Measurements from ENCODE around the gene C2orf76. TPM values are rescaled to one million over a fixed set of nuclear protein-coding genes. Genes with fewer than 3 reads are reported as not detected.

C2orf76 gene
- total RNA-seq, 3 donors from 2014 or later (not counting 1 experiment from before 2014, with no cell fraction given), result 14.1 to 21.9 (median 20.5) TPM

- Histone ChIP-seq H3K27me3 (ENCODE audit: control insufficient read depth, insufficient read depth, low read length) (no peaks in the 10 kb centered on the region), H3K27ac (ENCODE audit: low read length) (no peak overlapping the region), H3K36me3 (ENCODE audit: control insufficient read depth, insufficient read depth, low read length) (no peaks in the 10 kb centered on the region), H3K4me3 (ENCODE audit: low read length) (no peak overlapping the region), H3K9me3 (ENCODE audit: control insufficient read depth, insufficient read depth, low read length) (no peaks in the 10 kb centered on the region), H3K4me1 (ENCODE audit: control insufficient read depth, insufficient read depth, low read length) (no peaks in the 10 kb centered on the region)
- Mint-ChIP-seq H3K27me3 (ENCODE audit: low read depth in 2 of 2) (no peaks in the 10 kb centered on the region), H3K27ac (no peak overlapping the region), H3K4me1 (peaks cover 0 to 5% of the 10 kb centered on the region in 2 donors), H3K9me3 (no peaks in the 10 kb centered on the region), H3K36me3 (no peaks in the 10 kb centered on the region), H3K4me3 (no peak overlapping the region)
- intact Hi-C loops (cut with micrococcal nuclease), result no loop called here
- ATAC-seq (no peak), DNase-seq (no peak)
- TF ChIP-seq CTCF (IDR thresholded peaks at IDR 0.05), result no peak
- WGBS (ENCODE audit: insufficient coverage), result 42% methylated on average over 4 of the region's 5 CpGs
Observed at GRCh38 chr2:119263656-119264055, 103.0 kb downstream of the C2orf76 start.

- 93% methylated on average over 23 of the region's 23 CpGs for WGBS (ENCODE audit: insufficient coverage)
- Histone ChIP-seq H3K4me3 (ENCODE audit: low read length) (no peak overlapping the region), H3K27ac (ENCODE audit: low read length) (no peak overlapping the region), H3K27me3 (ENCODE audit: control insufficient read depth, insufficient read depth, low read length) (no peaks in the 10 kb centered on the region), H3K36me3 (ENCODE audit: control insufficient read depth, insufficient read depth, low read length) (no peaks in the 10 kb centered on the region), H3K9me3 (ENCODE audit: control insufficient read depth, insufficient read depth, low read length) (no peaks in the 10 kb centered on the region), H3K4me1 (ENCODE audit: control insufficient read depth, insufficient read depth, low read length) (no peaks in the 10 kb centered on the region)
- ATAC-seq (no peak), DNase-seq (no peak)
- Mint-ChIP-seq H3K4me3 (no peak overlapping the region), H3K4me1 (peaks cover 0 to 5% of the 10 kb centered on the region in 2 donors), H3K9me3 (no peaks in the 10 kb centered on the region), H3K27me3 (ENCODE audit: low read depth in 2 of 2) (no peaks in the 10 kb centered on the region), H3K27ac (no peak overlapping the region), H3K36me3 (no peaks in the 10 kb centered on the region)
- TF ChIP-seq CTCF (IDR thresholded peaks at IDR 0.05), result no peak
- intact Hi-C loops (cut with micrococcal nuclease), result no loop called here
Observed at GRCh38 chr2:119263025-119263424, 103.6 kb downstream of the C2orf76 start.

- TF ChIP-seq CTCF (IDR thresholded peaks at IDR 0.05), result no peak
- Mint-ChIP-seq H3K4me1 (peaks cover 0 to 5% of the 10 kb centered on the region in 2 donors), H3K27ac (no peak overlapping the region), H3K36me3 (no peaks in the 10 kb centered on the region), H3K9me3 (no peaks in the 10 kb centered on the region), H3K4me3 (no peak overlapping the region), H3K27me3 (ENCODE audit: low read depth in 2 of 2) (no peaks in the 10 kb centered on the region)
- ATAC-seq, result no peak
- Histone ChIP-seq H3K4me1 (ENCODE audit: control insufficient read depth, insufficient read depth, low read length) (no peaks in the 10 kb centered on the region), H3K4me3 (ENCODE audit: low read length) (no peak overlapping the region), H3K9me3 (ENCODE audit: control insufficient read depth, insufficient read depth, low read length) (no peaks in the 10 kb centered on the region), H3K27me3 (ENCODE audit: control insufficient read depth, insufficient read depth, low read length) (no peaks in the 10 kb centered on the region), H3K27ac (ENCODE audit: low read length) (no peak overlapping the region), H3K36me3 (ENCODE audit: control insufficient read depth, insufficient read depth, low read length) (no peaks in the 10 kb centered on the region)
- DNase-seq, result no peak
- 91% methylated on average over 16 of the region's 17 CpGs for WGBS (ENCODE audit: insufficient coverage)
- intact Hi-C loops (cut with micrococcal nuclease), result no loop called here
Observed at GRCh38 chr2:119261493-119262225, 105.0 kb downstream of the C2orf76 start.
